ENCODE measurements around the gene SLC25A38. TPM values are rescaled to one million over a fixed set of nuclear protein-coding genes. Genes with fewer than 3 reads are reported as not detected.

The SLC25A38 gene
- total and polyA plus RNA-seq, 9 of the 15 experiments (the other 6 are each of a cell fraction or from before 2014, with no cell fraction given) = 13.5 to 51.1 (median 30.6) TPM

DNA sequence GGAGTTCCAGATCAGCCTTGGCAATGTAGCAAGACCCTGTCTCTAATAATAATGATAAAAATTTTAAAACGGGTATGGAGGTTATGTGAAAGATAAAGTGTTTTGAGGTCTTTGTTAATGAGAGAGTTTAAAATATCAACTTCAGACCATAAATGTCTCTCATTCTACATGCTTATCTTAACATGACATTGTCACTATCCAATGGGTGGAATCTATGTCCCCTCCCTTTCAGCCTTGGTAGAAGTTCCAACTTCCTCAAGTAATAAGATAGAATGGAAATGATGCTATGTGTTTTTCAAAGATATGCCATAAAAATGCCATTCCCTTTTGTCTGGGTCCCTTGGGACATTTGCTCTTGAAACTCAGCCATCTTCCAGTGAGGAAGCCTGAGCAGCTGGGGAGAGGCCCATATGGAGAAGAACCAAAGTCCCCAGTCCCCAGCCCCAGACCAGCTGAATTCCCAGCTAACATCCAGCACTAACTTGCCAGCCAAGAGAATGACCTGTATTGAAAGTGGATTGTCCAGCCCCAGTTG, 40.3 kb downstream of the SLC25A38 start:
- Histone ChIP-seq H3K36me3 (ENCODE audit: control insufficient read depth, insufficient read depth, low read length) (no peaks in the 10 kb centered on the region), H3K27me3 (ENCODE audit: control insufficient read depth in 2 of 2, insufficient read depth in 2 of 2, low read length in 2 of 2) (peaks cover 2 to 8% of the 10 kb centered on the region in 2 experiments), H3K4me3 (no peak overlapping the region), H3K9me3 (replicated peaks; ENCODE audit: control insufficient read depth, insufficient read depth, low read depth, low read length) (no peaks in the 10 kb centered on the region), H2AFZ (ENCODE audit: low read depth, low read length) (no peak overlapping the region), H3K27ac (ENCODE audit: extremely low read depth, low read depth, low read length) (no peak overlapping the region), H4K20me1 (replicated peaks; ENCODE audit: control insufficient read depth, insufficient read depth, low read length) (no peaks in the 10 kb centered on the region), H3K79me2 (ENCODE audit: control insufficient read depth, insufficient read depth, low read length) (no peaks in the 10 kb centered on the region), H3K9ac (ENCODE audit: insufficient read depth in 1 of 2, low read depth in 2 of 2, low read length in 2 of 2) (no peak overlapping the region), H3K4me2 (ENCODE audit: insufficient read depth, low read length) (no peak overlapping the region), H3K9me1 (ENCODE audit: control insufficient read depth, insufficient read depth, low read length) (no peaks in the 10 kb centered on the region), H3K4me1 (replicated peaks in 1 of 2; ENCODE audit: control insufficient read depth in 2 of 2, insufficient read depth in 2 of 2, low read length in 2 of 2) (no peaks in the 10 kb centered on the region; a peak in 2 of 5 replicates)
- no peak for FAIRE-seq
- intact Hi-C loops (cut with micrococcal nuclease) = no loop called here
- TF ChIP-seq, protein P1, sequence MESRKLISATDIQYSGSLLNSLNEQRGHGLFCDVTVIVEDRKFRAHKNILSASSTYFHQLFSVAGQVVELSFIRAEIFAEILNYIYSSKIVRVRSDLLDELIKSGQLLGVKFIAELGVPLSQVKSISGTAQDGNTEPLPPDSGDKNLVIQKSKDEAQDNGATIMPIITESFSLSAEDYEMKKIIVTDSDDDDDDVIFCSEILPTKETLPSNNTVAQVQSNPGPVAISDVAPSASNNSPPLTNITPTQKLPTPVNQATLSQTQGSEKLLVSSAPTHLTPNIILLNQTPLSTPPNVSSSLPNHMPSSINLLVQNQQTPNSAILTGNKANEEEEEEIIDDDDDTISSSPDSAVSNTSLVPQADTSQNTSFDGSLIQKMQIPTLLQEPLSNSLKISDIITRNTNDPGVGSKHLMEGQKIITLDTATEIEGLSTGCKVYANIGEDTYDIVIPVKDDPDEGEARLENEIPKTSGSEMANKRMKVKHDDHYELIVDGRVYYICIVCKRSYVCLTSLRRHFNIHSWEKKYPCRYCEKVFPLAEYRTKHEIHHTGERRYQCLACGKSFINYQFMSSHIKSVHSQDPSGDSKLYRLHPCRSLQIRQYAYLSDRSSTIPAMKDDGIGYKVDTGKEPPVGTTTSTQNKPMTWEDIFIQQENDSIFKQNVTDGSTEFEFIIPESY (CRISPR knock-in tag; IDR thresholded peaks at IDR 0.05) = no peak
- TF ChIP-seq, protein P2, sequence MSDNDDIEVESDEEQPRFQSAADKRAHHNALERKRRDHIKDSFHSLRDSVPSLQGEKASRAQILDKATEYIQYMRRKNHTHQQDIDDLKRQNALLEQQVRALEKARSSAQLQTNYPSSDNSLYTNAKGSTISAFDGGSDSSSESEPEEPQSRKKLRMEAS (CRISPR knock-in tag; IDR thresholded peaks at IDR 0.05) = no peak
- TF ChIP-seq EZH2 (IDR thresholded peaks at IDR 0.05; ENCODE audit: borderline replicate concordance, low read depth, low read length) (no peak), PTBP1 (IDR thresholded peaks at IDR 0.05; ENCODE audit: low read depth, low read length) (no peak)
- no TSS peak for BruUV-seq (replicated peaks)
- ChIA-PET POLR2A (interaction anchor here (0.6 to 4.4 kb wide), 3 partner anchors 9 to 17 kb away, joined by 3 to 30 read pairs (median 4); partner anchors contain the start of gene RPSA), CTCF (ENCODE audit: low intra/inter-chr PET ratio) (no interaction called here)
- in situ Hi-C loops (cut with MboI) = loop anchor here (25.0 kb wide), 1 partner anchor 1039 kb away; the partner anchor contains the start of gene RPL14
- WGBS (ENCODE audit: insufficient coverage, low coverage, missing lambda C conversion rate) = 4% methylated on average over 1 of the region's 1 CpG
- DNase-seq (ENCODE audit: extremely low read depth in 1 of 4, low spot score in 3 of 4) = no peak
- no peak for ATAC-seq

All from K562 (cell line).